OCI-LY1 (cell line): ENCODE measurements around the gene SKAP2.

Experiments
- CTCF ChIP-seq: fragments of 200-600 bp; sonication (generic), shearing (Covaris generic); IDR thresholded peaks from 2 replicates; pipeline ENCODE4 v1.5.1; 2017; ENCODE audit warnings: mild to moderate bottlenecking, antibody characterized with exemption, low read length, moderate library complexity, mixed read lengths
- EZH2 ChIP-seq: fragments of 200-600 bp; sonication (generic), shearing (Covaris generic); IDR thresholded peaks from 2 replicates; pipeline ENCODE4 v1.8.0; 2017; ENCODE audit warnings: borderline replicate concordance, mixed run types, mild to moderate bottlenecking, antibody characterized with exemption, low read length, moderate library complexity, mixed read lengths

GRCh38 chr7:26655781-26656180, 208.6 kb downstream of the SKAP2 start:
- TF ChIP-seq CTCF (no peak), EZH2 (no peak)
